Astrocyte (in vitro differentiated cells and primary cell): ENCODE data around the gene EYS. TPM values are rescaled to one million over a fixed set of nuclear protein-coding genes. Genes with fewer than 3 reads are reported as not detected.

Experiments used
- DNase-seq: peaks from one replicate; pipeline ENCODE4 v3.0.0-alpha.2; 2010; ENCODE audit warnings: low read depth
- FAIRE-seq: peaks from 2 replicates; lab custom pipeline; 2011; peaks lifted over from hg19 to GRCh38; lab: Jason Lieb, UNC
- H2AFZ ChIP-seq: 2 replicates; pipeline ENCODE4 v1.6.0; 2012; ENCODE audit warnings: low read depth, low read length, inconsistent platforms
- H3K27ac ChIP-seq: 2 replicates; pipeline ENCODE4 v1.5.1; 2011; ENCODE audit warnings: low read depth, low read length, inconsistent platforms
- H3K27me3 ChIP-seq: 2 replicates; pipeline ENCODE4 v1.6.0; 2011; ENCODE audit warnings: low read length, inconsistent platforms; ENCODE audit not compliant: insufficient read depth
- H3K36me3 ChIP-seq: 2 replicates; pipeline ENCODE4 v1.5.1; 2011; ENCODE audit warnings: low read length, inconsistent platforms; ENCODE audit not compliant: insufficient read depth
- H3K4me1 ChIP-seq: 2 replicates; pipeline ENCODE4 v1.5.1; 2011; ENCODE audit warnings: low read length, inconsistent platforms; ENCODE audit not compliant: insufficient read depth
- H3K4me2 ChIP-seq: 2 replicates; pipeline ENCODE4 v1.6.0; 2012; ENCODE audit warnings: low read length, inconsistent platforms
- H3K4me3 ChIP-seq: 2 replicates; pipeline ENCODE4 v1.5.1; 2011; ENCODE audit warnings: low read depth, mild to moderate bottlenecking, low read length, inconsistent platforms; ENCODE audit not compliant: insufficient read depth
- H3K79me2 ChIP-seq: 2 replicates; pipeline ENCODE4 v1.6.0; 2012; ENCODE audit warnings: mild to moderate bottlenecking, low read length, inconsistent platforms; ENCODE audit not compliant: insufficient read depth
- H3K9ac ChIP-seq: 2 replicates; pipeline ENCODE4 v1.6.0; 2012; ENCODE audit warnings: mild to moderate bottlenecking, low read length, inconsistent platforms
- H3K9me3 ChIP-seq: 2 replicates; pipeline ENCODE4 v1.5.1; 2012; ENCODE audit warnings: low read depth, mild to moderate bottlenecking, low read length, inconsistent platforms; ENCODE audit not compliant: insufficient read depth
- H4K20me1 ChIP-seq: 2 replicates; pipeline ENCODE4 v1.6.0; 2012; ENCODE audit warnings: low read length, inconsistent platforms; ENCODE audit not compliant: insufficient read depth
- H3K27ac Mint-ChIP-seq: one replicate; pipeline ENCODE4 v1.8.0; 2021; ENCODE audit warnings: mild to moderate bottlenecking, mixed read lengths; ENCODE audit not compliant: unreplicated experiment
- H3K27me3 Mint-ChIP-seq: one replicate; pipeline ENCODE4 v1.8.0; 2021; ENCODE audit warnings: low read depth, mixed read lengths; ENCODE audit not compliant: unreplicated experiment
- H3K36me3 Mint-ChIP-seq: one replicate; pipeline ENCODE4 v1.8.0; 2021; ENCODE audit warnings: low read depth, mixed read lengths; ENCODE audit not compliant: unreplicated experiment
- H3K4me1 Mint-ChIP-seq: one replicate; pipeline ENCODE4 v1.8.0; 2021; ENCODE audit warnings: low read depth, mixed read lengths; ENCODE audit not compliant: unreplicated experiment
- H3K4me3 Mint-ChIP-seq: one replicate; pipeline ENCODE4 v1.8.0; 2021; ENCODE audit warnings: mild to moderate bottlenecking, moderate library complexity, mixed read lengths; ENCODE audit not compliant: unreplicated experiment
- H3K9me3 Mint-ChIP-seq: one replicate; pipeline ENCODE4 v1.8.0; 2021; ENCODE audit warnings: mild to moderate bottlenecking, mixed read lengths; ENCODE audit not compliant: unreplicated experiment
- CTCF ChIP-seq: IDR thresholded peaks from 2 replicates; pipeline ENCODE4 v1.5.1; 2011; ENCODE audit warnings: low read depth, mild to moderate bottlenecking, inconsistent platforms, low read length, moderate library complexity; ENCODE audit not compliant: insufficient read depth
- EZH2 ChIP-seq: IDR thresholded peaks from 2 replicates; pipeline ENCODE4 v1.6.1; 2012; ENCODE audit warnings: mild to moderate bottlenecking, low read length, inconsistent platforms; ENCODE audit not compliant: insufficient read depth
- total RNA-seq: library from RNA; stranded (reverse); gene quantifications from 2 replicates; pipeline ENCODE4 v1.2.1, GENCODE V29; 2021

Gene EYS
- total RNA-seq, 1 donor from 2014 or later = 0.16 TPM

GRCh38 chr6:65091561-65091960 is 615.5 kb downstream of the EYS start:
- no peak overlapping the region for H3K4me3 Mint-ChIP-seq
- H3K9ac ChIP-seq = no peak overlapping the region
- H3K4me1 ChIP-seq = no peaks in the 10 kb centered on the region
- H3K4me3 ChIP-seq = no peak overlapping the region
- no peak for DNase-seq
- TF ChIP-seq CTCF (no peak), EZH2 (no peak)
- H3K9me3 ChIP-seq = peaks cover 4% of the 10 kb centered on the region
- no peaks in the 10 kb centered on the region for H3K79me2 ChIP-seq
- no peaks in the 10 kb centered on the region for H4K20me1 ChIP-seq
- no peaks in the 10 kb centered on the region for H3K36me3 ChIP-seq
- no peak overlapping the region for H2AFZ ChIP-seq
- H3K27me3 Mint-ChIP-seq = no peaks in the 10 kb centered on the region
- H3K36me3 Mint-ChIP-seq = no peaks in the 10 kb centered on the region
- no peaks in the 10 kb centered on the region for H3K9me3 Mint-ChIP-seq
- no peak overlapping the region for H3K27ac Mint-ChIP-seq
- no peaks in the 10 kb centered on the region for H3K27me3 ChIP-seq
- FAIRE-seq = no peak
- H3K4me1 Mint-ChIP-seq = no peaks in the 10 kb centered on the region
- no peak overlapping the region for H3K27ac ChIP-seq
- no peak overlapping the region for H3K4me2 ChIP-seq

DNA sequence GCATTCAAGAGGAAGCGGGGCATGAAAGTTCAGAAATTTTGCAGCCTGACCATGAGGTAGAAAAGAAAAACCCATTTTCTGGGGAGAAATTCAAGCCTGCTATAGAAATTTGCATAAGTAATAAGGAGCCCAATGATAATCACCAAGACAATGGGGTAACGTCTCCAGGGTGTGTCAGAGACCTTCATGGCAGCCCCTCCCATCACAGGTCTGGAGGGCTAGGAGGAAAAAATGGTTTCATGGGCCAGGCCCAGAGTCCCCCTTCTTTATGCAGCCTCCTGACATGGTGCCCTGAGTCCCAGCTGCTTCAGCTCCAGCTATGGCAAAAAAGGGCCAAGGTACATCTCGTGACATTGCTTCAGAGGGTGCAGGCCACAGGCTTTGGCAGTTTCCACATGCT is 618.5 kb downstream of the EYS start:
- Mint-ChIP-seq H3K9me3 (no peaks in the 10 kb centered on the region), H3K4me1 (no peaks in the 10 kb centered on the region), H3K27ac (no peak overlapping the region), H3K27me3 (no peaks in the 10 kb centered on the region), H3K36me3 (no peaks in the 10 kb centered on the region), H3K4me3 (no peak overlapping the region)
- DNase-seq = no peak
- no peaks in the 10 kb centered on the region for H3K79me2 ChIP-seq
- H3K9me3 ChIP-seq = peaks cover 4% of the 10 kb centered on the region
- no peak overlapping the region for H3K4me2 ChIP-seq
- H2AFZ ChIP-seq = no peak overlapping the region
- no peak for TF ChIP-seq CTCF
- TF ChIP-seq EZH2 = no peak
- no peaks in the 10 kb centered on the region for H3K4me1 ChIP-seq
- no peak for FAIRE-seq
- no peaks in the 10 kb centered on the region for H4K20me1 ChIP-seq
- no peaks in the 10 kb centered on the region for H3K27me3 ChIP-seq
- H3K27ac ChIP-seq = no peak overlapping the region
- no peak overlapping the region for H3K9ac ChIP-seq
- no peak overlapping the region for H3K4me3 ChIP-seq
- no peaks in the 10 kb centered on the region for H3K36me3 ChIP-seq

- H3K27ac Mint-ChIP-seq = no peak overlapping the region
- H3K79me2 ChIP-seq = no peaks in the 10 kb centered on the region
- no peak overlapping the region for H3K4me2 ChIP-seq
- H4K20me1 ChIP-seq = no peaks in the 10 kb centered on the region
- H3K27me3 ChIP-seq = no peaks in the 10 kb centered on the region
- H3K9me3 ChIP-seq = no peaks in the 10 kb centered on the region
- no peak overlapping the region for H3K4me3 Mint-ChIP-seq
- no peaks in the 10 kb centered on the region for H3K4me1 Mint-ChIP-seq
- H3K27ac ChIP-seq = no peak overlapping the region
- no peaks in the 10 kb centered on the region for H3K9me3 Mint-ChIP-seq
- H3K36me3 Mint-ChIP-seq = no peaks in the 10 kb centered on the region
- H3K27me3 Mint-ChIP-seq = no peaks in the 10 kb centered on the region
- no peak overlapping the region for H2AFZ ChIP-seq
- TF ChIP-seq EZH2 = no peak
- no peak for TF ChIP-seq CTCF
- no peaks in the 10 kb centered on the region for H3K4me1 ChIP-seq
- DNase-seq (no peak), FAIRE-seq (no peak)
- no peak overlapping the region for H3K4me3 ChIP-seq
- no peaks in the 10 kb centered on the region for H3K36me3 ChIP-seq
- no peak overlapping the region for H3K9ac ChIP-seq
These were observed 625.3 kb downstream of the EYS start for GRCh38 chr6:65081756-65082155.
